NCI-H69 (cell line): ENCODE data around the gene BRINP1.

Experiments
- DNase-seq: peaks from one replicate; lab custom pipeline; 2025; lab: John Stamatoyannopoulos, UW

The BRINP1 gene

DNA sequence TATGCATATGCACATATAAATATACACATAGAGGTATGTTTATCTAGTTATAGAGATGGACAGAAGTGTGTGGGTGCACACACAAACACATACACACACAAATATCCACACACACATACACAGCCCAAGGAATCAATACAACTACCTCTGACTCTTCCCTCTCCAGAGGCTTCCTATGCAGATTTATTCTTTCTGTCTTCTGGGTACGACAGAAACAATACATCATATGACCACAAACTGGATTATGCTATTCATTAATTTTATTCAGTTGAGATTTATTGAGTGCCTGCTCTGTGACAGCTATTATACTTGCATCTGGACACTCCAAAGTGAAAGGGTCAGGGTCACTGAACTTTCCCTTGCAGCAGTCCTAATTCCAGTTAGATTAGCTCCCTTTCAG is 155.8 kb downstream of the BRINP1 start:
- no peak for DNase-seq

DNA sequence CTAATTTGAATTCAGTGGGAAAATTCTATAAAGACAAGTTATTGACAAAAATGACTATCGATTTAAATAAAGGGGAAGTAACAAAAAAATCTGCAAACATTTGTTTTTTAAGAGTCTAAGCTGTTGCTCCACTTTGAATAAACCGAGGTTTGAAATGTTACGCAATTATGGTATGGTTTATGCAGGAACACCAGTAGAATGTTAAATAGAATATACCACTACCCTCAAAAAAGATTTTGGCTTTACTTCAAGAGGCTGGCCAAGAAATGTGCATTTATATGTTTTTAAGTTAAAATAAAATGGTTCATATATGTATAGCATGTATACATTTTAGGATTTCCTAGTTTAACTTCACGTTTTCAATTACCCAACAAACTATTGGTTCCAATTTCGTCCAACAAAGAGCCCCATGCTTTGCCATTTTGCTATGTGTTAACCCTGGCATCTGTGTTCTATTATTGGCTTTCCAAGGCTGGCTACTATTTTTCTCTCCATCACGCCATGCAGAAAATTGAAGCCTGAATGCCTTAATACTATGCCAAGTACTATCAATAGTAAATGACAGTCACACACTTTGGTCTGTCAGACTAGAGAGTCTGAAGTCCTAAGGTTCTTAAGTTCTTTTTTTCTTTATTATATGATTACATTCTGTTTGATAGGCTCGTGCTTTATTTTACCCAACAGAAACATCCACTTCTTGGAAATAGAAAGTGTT is 171.2 kb downstream of the BRINP1 start:
- DNase-seq: no peak

DNA sequence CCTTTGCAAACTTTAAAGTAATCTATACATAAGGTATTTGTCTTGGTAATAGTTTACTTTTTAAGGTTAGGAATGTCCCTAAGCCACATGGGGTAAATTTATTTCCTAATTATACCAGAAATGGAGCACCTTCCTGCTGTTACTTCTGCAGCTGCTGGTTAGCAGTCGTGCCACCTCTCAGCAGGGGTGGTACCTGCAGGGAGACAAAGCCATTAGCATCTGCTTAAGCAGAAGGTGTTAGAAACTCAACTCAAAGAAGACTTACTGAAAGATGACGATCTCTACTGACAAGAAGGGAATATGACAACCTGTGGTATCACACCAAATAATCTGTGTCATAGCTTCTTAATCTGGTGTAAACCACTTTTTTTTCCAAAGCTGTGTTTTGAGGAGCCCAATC is 173.7 kb downstream of the BRINP1 start:
- peak; percentile 90 for DNase-seq

DNA sequence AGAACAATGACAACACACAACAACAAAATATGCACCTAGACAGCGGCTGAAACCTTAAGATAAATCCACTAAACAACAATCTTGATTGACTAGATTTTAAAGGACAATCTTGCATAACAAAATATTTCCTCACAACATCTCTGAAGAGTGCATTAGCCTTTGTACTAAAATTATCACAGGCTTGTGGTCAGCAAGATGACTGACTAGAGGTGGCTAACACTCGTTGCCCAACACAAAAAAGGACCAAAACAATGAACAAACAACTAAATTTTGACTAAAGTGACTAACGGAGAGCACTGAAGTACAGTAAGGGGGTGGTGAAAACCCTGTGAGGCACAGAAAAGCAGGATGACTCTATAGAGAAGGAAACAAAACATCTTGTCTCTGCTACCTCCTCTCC is 183.9 kb downstream of the BRINP1 start:
- DNase-seq: no peak

DNA sequence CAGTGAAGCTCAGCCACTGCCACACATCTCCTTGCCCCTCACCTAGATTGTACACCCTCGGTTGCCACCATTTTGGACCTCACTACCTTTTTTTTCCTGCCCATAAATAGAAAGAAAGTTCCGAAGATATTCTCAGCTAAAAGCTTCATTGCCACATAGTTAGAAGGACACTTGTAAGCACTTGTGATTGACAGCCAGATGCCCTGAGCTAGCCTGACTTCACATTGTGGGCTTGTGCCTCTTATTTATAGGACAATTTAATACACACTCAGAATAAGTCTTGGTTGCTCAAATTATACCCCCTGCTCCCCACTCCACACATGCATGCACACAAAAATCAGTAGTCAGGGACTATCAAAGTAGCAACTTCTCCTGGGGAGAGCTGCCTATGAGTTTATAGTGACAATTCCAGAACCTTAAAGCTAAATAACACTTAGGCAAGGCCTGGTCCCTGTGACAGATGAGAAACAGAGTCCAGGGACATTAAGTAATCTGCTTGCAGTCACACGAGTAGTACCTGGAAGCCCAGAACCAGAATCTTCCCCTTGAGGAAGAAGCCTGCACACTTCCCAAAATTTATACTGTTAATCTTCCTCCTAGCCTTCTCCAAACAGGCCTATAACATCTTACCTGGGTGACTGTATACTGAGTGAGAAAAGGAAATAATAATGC is 184.8 kb downstream of the BRINP1 start:
- no peak for DNase-seq

DNA sequence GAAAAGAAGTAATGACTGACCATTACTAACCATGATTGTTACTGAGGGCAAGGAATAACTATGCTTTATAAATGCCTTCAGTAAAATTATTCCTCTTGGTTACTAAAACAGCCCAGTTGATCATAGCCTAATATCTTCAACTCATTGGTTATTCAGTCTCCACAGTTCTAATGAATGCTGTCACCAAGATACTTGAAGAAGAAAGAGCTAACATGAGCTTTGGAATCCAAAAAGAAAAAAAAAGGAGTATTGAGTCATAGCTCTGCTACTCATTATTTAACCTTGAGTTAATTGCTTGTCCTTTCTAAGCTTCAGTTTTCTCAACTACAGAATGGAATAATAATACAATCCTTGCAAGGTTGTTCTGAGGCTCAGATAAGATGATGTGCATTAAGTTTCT is 187.7 kb downstream of the BRINP1 start:
- no peak for DNase-seq

DNA sequence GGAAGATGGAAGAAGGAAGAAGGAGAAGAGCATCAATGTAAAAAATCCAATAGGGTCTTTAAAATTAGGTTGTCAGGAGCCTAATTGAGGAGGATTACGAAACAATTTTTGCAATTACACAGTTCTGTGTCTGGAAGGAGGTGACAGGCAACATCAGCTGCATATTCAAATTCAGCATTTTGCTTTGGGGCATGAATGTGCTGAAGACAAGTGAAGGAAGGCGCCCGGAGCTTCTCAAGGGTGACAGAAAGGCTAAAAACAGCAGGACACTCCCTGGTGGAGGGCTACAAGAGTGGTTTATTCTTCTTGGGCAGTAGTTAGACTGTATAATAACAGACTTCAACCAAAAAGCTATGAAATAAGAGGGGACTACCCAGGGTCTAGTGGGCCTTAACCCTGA is 188.3 kb downstream of the BRINP1 start:
- no peak for DNase-seq

DNA sequence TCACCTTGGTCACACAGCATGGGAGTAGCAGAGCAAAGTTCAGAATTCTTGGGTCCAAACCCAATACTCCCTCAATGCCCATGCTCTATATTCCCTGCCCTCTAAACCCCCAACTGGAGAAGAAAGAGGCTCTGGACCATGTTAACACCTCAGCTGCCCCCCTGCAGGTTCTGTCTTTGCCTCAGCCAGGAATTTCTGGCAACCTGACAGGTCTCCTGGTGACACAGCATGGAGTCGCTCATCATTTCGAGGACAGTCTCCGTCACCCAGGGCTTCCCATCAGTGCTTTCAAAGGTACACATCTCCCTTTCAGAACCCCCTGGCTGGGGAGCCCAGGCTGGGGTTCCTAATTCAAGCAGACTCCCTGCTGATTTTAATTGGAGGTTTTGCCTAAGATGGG is 189.5 kb downstream of the BRINP1 start:
- peak; percentile 93 for DNase-seq

DNA sequence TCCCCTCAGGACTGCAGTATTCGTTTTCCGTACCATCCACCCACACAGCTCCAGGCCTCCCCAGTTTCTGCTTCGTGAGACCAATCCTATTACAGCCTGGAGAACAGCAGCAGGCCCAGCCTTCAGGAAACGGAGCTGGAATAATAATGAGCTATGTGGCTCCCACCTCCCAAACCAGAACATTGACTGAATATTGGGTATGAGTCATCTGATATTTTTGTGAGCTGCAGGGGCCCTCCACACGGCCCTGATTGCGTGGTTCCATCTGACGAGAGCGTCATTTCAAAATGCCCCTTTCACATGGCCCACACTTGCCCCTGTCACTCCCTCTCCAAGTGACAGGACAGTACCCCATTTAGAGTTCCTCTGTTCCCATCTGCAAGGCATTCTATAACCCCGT is 192.0 kb downstream of the BRINP1 start:
- no peak for DNase-seq

DNA sequence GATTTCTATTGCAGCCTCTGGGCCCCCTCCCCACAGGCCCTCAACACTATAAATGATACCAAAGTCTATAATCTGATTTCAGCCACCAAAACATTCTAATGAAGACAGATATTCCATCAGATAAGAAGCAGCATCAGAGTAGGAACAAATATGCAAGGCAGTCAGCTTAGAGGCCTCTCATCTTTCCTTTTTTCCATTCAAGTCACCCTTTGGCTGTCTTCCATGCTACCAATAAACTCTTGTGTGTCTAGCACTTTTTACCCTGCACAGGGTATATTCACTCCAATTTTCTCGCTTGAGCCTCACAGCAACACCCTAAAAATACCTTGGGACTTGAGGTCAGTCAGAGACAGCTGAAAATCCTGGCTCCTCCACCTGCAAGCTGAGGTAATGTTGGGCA is 193.7 kb downstream of the BRINP1 start:
- DNase-seq: no peak

DNA sequence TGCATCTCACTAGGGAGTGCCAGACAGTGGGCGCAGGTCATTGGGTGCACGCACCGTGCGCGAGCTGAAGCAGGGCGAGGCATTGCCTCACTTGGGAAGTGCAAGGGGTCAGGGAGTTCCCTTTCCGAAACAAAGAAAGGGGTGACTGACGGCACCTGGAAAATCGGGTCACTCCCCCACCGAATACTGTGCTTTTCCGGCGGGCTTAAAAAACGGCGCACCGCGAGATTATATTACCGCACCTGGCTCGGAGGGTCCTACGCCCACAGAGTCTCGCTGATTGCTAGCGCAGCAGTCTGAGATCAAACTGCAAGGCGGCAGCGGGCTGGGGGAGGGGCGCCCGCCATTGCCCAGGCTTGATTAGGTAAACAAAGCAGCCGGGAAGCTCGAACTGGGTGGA is 200.0 kb downstream of the BRINP1 start:
- peak; percentile 54 for DNase-seq

DNA sequence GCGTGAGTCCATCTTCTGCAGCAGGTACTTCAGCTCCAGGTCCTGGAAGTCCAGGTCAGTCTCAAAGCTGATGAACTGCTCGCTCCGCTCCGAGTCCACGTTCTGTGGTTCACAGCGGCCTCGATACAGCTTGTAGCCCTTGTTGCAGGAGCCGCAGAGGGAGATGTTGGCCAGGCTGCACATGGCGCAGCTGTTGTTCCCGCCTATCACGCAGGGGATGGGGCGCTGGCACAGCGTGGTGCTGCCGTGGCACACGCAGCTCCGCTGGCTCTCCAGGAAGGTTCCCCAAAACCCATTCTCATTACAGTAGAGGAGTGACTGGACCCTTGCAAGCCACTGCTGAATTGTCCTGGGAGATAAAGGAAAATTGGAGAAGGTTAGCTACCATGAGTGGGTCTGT is 201.4 kb downstream of the BRINP1 start:
- no peak for DNase-seq

DNA sequence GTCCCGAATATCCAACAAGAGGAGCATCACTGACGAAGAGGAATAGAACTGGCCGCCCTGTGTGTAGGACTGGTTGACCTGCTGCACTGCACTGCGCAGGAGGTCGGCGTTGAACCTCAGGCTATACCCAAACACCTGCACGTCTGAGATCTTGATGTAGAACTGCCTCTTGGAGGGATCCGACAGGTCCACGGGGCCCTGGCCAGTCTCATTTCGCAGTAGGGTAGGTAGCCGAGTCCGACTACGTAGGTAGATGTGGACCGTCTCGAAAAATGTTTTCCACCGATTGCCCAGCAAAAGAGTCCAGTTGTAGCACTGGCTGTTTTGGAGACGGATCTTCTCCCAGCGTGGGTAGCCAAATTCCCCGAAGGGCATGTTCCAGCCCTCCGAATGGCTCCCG is 202.0 kb downstream of the BRINP1 start:
- DNase-seq: no peak

DNA sequence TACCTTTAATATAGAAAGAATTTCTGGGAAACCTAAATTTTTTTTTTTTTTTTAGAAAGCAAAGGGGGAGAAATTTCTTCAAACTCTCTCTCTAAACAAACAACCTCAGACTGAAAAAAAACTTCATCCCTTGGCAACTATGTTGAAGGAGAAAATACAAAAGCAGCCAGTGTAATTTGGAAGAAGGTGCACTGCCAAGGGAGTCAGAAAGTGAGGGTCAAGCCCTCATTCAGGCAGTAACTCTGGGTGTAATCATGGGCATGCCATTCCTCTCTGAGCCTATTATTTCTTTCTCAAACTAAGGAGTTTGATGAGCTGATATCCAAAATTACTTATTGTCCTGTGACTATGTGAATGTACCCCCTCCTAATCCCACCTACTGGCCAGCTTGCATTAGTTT is 203.1 kb downstream of the BRINP1 start:
- no peak for DNase-seq

DNA sequence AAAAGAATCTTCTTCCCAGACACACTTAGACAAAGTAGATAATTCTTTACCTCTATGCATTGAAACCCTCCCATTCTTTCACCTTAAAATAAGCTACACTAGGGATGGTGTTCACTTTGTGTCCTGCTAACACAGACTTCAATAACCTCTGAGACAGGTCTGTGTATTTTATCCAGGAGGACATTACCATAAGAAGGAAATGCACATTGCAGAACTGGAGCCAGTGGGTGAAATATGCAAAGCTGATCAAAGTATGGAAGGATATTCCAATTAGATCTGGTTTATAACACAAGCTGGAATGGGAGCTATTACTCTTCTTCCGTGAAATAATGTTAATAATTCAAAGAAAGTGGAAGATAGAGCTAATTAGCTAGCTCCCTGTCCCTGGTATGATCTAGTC is 204.1 kb downstream of the BRINP1 start:
- peak; percentile 45 for DNase-seq

DNA sequence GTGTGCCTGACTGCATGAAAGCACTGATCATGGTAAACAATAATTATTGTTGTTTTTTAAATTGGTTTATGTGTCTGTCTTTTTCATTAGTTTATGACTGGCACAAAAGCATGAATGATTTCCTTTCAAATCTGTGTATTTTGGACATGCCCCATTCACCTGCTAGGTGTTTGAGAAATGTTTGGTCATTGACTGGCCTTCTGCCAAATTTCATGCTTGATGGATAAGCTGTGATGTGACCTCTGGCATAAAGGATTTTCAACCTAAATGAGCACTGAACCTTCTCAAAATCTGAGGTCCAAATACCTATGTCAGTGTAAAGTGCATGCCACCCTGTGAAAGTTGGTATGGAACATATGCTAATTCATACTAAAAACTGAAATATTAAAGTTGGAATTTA is 204.5 kb downstream of the BRINP1 start:
- peak; percentile 96 for DNase-seq

DNA sequence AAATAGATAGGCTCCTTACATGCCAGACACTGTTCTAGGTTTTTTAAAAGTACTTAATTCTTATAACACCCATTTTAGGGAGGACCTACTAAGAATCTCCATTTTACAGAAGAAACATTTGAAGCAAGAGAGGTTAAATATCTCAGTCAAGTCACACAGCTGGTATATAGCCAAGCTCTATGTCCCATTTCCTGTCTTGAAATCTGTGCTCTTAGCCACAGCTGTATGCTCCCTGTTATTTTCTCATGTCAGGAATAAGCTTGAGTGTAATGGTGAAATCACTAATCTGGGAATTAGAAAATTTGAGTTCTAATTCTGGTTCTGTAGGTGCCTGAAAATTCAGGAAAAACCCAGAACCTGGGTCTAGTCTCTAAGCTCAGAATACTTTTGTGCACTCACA is 208.7 kb downstream of the BRINP1 start:
- DNase-seq: peak; percentile 22

DNA sequence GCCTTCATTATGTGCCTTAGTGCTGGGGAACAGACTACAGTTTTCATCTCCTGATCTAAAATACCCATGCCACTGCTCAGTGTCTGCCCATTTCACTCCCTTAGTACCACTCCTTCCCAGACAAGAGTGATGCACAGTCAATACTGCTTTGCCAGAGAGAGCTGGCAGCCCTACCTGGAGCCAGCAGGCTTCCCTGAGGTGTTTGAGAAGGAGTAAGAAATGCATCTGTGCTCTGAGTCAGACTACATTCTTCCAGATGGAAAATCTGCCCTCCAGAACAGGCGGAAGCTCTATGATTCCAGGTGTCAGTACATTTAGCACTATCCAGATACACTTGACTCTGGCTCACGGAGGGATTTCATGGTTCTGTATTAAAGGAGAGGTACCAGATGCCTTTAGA is 209.8 kb downstream of the BRINP1 start:
- no peak for DNase-seq

DNA sequence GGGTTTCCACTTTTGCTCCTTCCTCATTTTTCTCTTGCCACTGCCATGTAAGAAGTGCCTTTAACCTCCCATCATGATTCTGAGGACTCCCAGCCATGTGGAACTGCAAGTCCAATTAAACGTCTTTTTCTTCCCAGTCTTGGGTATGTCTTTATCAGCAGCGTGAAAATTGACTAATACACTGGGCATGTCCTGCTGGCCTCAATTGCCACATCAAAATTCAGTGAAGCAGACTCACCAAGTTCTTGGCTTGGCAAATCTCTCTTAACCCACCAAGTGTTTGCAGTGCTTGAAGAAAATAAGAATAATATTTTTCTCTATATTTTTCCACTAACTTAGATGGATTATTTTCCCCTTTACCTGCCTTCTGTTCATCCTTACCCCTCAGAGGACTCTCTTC is 212.0 kb downstream of the BRINP1 start:
- DNase-seq: no peak

DNA sequence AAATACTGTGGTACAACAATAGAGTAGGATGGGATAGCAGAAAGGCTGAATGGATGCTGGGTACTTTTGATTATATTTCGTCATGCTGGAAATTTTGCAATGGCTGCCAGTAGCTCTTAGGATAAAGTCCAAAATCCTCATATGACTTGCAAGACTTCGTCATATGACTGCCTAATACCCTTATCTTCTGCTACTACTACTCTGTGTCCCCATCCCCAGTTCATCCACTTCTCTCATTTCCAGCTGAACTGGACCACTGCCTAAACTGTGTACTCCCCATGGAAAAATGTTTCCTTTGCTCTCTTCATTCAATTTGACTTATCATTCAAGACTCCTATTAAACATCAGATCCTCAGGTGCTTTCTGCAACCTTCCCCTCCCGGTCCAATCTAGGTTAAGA is 212.9 kb downstream of the BRINP1 start:
- DNase-seq: no peak

DNA sequence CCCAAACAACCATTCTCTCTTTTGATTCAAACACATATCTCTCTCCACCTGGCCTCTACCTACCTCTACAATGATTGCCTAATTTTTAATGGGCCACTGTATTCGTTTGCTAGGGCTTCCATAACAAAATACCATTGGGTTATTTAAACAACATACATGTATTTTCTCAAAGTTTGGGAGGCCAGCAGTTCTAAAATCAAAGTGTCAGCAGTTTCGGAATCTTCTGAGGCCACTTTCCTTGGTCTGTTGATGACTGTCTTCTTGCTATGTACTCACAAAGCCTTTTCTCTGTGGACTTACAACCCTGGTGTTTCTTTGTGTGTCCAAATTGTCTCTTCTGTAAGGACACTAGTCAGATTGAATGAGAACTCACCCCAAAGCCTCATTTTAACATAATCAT is 214.7 kb downstream of the BRINP1 start:
- no peak for DNase-seq

DNA sequence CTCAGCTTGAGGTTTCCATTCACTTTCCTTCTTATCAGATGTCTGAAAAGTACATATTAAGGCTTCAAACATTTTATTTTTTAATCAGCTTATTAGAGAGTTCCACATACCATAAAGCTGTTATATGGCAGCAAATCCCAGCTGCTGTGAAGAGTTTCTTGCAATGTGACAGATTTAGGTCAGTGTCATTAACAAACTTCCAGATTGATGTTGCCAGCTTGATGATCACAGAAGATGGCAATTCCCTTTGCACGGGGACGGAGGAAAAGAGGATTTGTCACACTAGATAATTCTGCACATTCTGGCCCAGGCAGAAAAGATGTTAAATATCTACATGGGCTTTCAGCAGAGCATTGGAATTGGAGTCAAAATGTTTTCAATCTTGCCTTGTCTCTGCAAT is 215.8 kb downstream of the BRINP1 start:
- no peak for DNase-seq

DNA sequence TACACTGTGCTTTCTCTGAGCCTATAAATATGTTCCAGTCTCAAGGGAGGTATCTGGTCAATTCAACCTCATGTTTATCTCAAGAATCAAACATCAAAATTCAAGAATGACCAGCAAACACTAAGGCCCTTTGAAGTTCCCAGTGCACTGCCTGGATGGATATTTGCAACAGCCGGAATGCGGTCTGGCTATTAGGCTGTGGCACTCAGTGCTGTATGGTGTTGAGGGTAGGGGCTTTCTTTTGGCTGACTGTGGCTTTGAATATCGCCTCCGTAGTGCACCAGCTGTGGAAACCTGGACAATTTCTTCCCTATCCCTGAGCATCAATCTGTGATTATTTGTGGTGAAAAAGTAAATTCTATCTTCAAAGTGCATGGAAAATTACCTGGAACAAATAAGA is 220.4 kb downstream of the BRINP1 start:
- no peak for DNase-seq

DNA sequence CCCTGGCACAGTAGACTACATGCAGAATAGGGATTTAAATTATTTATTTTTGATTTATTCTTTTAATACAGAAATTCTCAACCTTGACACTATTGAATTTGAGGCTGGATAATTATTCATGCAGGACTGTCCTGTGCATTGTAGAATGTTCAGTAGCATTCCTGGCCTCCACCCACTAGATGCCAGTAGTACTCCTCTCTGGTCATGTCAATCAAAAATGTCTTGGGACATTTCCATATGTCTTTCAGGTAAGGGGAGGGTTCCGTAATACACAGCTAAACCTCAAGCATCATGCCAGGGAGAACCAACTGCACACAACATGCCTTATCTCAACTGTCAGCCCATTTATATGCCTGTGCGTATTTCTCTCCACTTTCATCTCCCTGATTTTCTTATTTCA is 231.8 kb downstream of the BRINP1 start:
- no peak for DNase-seq
